ENCODE measurements around the gene CCNK.

The CCNK gene

GRCh38 chr14:99497341-99497740 is 16.1 kb downstream of the CCNK start:
- ATAC-seq: no peak
- TF ChIP-seq SNAI2 (CRISPR knock-in tag; IDR thresholded peaks at IDR 0.05) (no peak), ZNF565 (CRISPR knock-in tag; conservative IDR thresholded peaks at IDR 0.05; ENCODE audit: low read depth) (no peak), PPARA (CRISPR knock-in tag; IDR thresholded peaks at IDR 0.05; ENCODE audit: borderline replicate concordance) (no peak)
- TF ChIP-seq, protein P1, sequence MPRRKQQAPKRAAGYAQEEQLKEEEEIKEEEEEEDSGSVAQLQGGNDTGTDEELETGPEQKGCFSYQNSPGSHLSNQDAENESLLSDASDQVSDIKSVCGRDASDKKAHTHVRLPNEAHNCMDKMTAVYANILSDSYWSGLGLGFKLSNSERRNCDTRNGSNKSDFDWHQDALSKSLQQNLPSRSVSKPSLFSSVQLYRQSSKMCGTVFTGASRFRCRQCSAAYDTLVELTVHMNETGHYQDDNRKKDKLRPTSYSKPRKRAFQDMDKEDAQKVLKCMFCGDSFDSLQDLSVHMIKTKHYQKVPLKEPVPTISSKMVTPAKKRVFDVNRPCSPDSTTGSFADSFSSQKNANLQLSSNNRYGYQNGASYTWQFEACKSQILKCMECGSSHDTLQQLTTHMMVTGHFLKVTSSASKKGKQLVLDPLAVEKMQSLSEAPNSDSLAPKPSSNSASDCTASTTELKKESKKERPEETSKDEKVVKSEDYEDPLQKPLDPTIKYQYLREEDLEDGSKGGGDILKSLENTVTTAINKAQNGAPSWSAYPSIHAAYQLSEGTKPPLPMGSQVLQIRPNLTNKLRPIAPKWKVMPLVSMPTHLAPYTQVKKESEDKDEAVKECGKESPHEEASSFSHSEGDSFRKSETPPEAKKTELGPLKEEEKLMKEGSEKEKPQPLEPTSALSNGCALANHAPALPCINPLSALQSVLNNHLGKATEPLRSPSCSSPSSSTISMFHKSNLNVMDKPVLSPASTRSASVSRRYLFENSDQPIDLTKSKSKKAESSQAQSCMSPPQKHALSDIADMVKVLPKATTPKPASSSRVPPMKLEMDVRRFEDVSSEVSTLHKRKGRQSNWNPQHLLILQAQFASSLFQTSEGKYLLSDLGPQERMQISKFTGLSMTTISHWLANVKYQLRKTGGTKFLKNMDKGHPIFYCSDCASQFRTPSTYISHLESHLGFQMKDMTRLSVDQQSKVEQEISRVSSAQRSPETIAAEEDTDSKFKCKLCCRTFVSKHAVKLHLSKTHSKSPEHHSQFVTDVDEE (CRISPR knock-in tag; IDR thresholded peaks at IDR 0.05): no peak

DNA sequence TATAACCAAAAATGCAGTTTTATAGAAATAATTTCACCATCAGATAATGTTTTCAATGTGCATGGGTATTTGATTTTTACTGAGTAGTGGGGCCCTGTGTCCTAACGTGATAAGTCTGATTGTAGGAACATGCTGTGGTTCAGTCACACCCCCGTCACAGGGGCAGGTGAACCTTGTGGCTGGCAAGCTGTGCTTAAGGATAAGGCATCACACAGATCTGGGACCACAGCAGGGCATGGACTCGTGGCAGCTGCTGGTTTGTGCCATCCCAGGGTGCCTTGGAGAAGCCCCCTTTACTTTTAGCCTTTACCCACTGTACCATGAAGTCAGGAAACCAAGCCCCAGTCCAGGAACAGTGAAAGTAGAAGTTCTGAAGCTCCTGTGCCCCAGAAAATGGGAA is 16.7 kb downstream of the CCNK start:
- TF ChIP-seq ZFP30 (CRISPR knock-in tag; IDR thresholded peaks at IDR 0.05): no peak
- no peak for TF ChIP-seq ZC3H10 (CRISPR knock-in tag; IDR thresholded peaks at IDR 0.05)
- no peak for TF ChIP-seq BACH2 (CRISPR knock-in tag; IDR thresholded peaks at IDR 0.05; ENCODE audit: borderline replicate concordance)
- no peak for TF ChIP-seq ZNF8 (CRISPR knock-in tag; IDR thresholded peaks at IDR 0.05)
- TF ChIP-seq ISL1 (CRISPR knock-in tag; IDR thresholded peaks at IDR 0.05): no peak
- no peak for TF ChIP-seq CSDC2 (CRISPR knock-in tag; IDR thresholded peaks at IDR 0.05)
- TF ChIP-seq ZFP3 (CRISPR knock-in tag; IDR thresholded peaks at IDR 0.05): no peak
- TF ChIP-seq, protein P2, sequence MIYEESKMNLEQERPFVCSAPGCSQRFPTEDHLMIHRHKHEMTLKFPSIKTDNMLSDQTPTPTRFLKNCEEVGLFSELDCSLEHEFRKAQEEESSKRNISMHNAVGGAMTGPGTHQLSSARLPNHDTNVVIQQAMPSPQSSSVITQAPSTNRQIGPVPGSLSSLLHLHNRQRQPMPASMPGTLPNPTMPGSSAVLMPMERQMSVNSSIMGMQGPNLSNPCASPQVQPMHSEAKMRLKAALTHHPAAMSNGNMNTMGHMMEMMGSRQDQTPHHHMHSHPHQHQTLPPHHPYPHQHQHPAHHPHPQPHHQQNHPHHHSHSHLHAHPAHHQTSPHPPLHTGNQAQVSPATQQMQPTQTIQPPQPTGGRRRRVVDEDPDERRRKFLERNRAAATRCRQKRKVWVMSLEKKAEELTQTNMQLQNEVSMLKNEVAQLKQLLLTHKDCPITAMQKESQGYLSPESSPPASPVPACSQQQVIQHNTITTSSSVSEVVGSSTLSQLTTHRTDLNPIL (CRISPR knock-in tag; IDR thresholded peaks at IDR 0.05; ENCODE audit: low read depth): no peak
- TF ChIP-seq, protein P3, sequence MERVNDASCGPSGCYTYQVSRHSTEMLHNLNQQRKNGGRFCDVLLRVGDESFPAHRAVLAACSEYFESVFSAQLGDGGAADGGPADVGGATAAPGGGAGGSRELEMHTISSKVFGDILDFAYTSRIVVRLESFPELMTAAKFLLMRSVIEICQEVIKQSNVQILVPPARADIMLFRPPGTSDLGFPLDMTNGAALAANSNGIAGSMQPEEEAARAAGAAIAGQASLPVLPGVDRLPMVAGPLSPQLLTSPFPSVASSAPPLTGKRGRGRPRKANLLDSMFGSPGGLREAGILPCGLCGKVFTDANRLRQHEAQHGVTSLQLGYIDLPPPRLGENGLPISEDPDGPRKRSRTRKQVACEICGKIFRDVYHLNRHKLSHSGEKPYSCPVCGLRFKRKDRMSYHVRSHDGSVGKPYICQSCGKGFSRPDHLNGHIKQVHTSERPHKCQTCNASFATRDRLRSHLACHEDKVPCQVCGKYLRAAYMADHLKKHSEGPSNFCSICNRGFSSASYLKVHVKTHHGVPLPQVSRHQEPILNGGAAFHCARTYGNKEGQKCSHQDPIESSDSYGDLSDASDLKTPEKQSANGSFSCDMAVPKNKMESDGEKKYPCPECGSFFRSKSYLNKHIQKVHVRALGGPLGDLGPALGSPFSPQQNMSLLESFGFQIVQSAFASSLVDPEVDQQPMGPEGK (CRISPR knock-in tag; IDR thresholded peaks at IDR 0.05; ENCODE audit: borderline replicate concordance): no peak
- TF ChIP-seq, protein P4, sequence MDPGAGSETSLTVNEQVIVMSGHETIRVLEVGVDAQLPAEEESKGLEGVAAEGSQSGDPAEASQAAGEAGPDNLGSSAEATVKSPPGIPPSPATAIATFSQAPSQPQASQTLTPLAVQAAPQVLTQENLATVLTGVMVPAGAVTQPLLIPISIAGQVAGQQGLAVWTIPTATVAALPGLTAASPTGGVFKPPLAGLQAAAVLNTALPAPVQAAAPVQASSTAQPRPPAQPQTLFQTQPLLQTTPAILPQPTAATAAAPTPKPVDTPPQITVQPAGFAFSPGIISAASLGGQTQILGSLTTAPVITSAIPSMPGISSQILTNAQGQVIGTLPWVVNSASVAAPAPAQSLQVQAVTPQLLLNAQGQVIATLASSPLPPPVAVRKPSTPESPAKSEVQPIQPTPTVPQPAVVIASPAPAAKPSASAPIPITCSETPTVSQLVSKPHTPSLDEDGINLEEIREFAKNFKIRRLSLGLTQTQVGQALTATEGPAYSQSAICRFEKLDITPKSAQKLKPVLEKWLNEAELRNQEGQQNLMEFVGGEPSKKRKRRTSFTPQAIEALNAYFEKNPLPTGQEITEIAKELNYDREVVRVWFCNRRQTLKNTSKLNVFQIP (CRISPR knock-in tag; IDR thresholded peaks at IDR 0.05; ENCODE audit: borderline replicate concordance, low read depth): no peak
- ATAC-seq: no peak

- no peak for TF ChIP-seq SNAI2 (CRISPR knock-in tag; IDR thresholded peaks at IDR 0.05)
- TF ChIP-seq ZFP30 (CRISPR knock-in tag; IDR thresholded peaks at IDR 0.05): no peak
- TF ChIP-seq, protein P1 (CRISPR knock-in tag; IDR thresholded peaks at IDR 0.05): no peak
- no peak for TF ChIP-seq ZC3H10 (CRISPR knock-in tag; IDR thresholded peaks at IDR 0.05)
- TF ChIP-seq OSR1 (CRISPR knock-in tag; IDR thresholded peaks at IDR 0.05): no peak
- no peak for TF ChIP-seq TOX (CRISPR knock-in tag; IDR thresholded peaks at IDR 0.05; ENCODE audit: borderline replicate concordance)
- no peak for TF ChIP-seq GLIS3 (CRISPR knock-in tag; IDR thresholded peaks at IDR 0.05)
- TF ChIP-seq ZNF8 (CRISPR knock-in tag; IDR thresholded peaks at IDR 0.05): no peak
- no peak for TF ChIP-seq PPARA (CRISPR knock-in tag; IDR thresholded peaks at IDR 0.05; ENCODE audit: borderline replicate concordance)
- no peak for TF ChIP-seq CSDC2 (CRISPR knock-in tag; IDR thresholded peaks at IDR 0.05)
- TF ChIP-seq ZNF70 (CRISPR knock-in tag; IDR thresholded peaks at IDR 0.05): no peak
- no peak for ATAC-seq
Observed at GRCh38 chr14:99502989-99503421, 21.8 kb downstream of the CCNK start.

Measured in SK-N-SH treated with all-trans-retinoic acid at 6 μM for 48 hours (cell line).